ENCODE data around the gene SWI5.

The SWI5 gene

DNA sequence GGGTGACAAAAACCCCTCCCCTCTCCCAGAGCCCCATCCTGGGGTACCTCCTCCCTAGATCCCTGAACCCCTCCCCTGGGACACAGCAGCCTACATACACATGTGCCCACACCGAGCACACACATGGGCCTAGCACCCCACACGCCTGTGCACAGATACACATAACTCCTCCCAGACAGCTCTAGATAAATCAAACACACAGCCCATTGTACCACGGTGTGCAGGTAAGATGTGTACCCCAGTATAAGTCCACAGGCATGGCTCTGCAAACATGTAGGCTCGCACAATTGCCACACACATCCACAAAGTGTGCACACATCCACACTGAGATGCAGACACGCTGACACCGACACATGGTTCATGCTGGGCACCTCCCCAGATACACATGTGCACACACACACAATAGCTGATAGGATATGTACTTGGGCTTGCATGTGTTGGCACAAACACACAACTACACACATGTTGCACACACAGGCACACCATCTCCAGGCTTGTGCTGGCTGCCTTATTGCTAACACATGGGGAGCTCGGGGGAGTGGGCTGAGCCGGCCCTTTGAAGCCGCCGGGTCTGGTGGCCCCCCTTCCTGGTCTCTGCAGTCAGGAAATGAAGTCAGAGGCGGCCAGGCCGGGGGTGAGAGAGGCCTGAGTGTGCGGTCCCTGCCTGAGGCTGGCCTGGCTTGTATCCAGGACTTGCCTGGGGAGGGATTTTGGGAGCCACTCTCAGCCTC, 30.5 kb upstream of the SWI5 start:
- no peak for DNase-seq
- H3K27me3 Mint-ChIP-seq, result peaks cover 12 to 31% of the 10 kb centered on the region in 2 donors
- no peaks in the 10 kb centered on the region for H3K9me3 Mint-ChIP-seq
- no peak for ATAC-seq (replicated peaks)
- peaks cover 8% of the 10 kb centered on the region for H3K36me3 Mint-ChIP-seq (ENCODE audit: insufficient read depth)
- H3K27ac Mint-ChIP-seq, result no peak overlapping the region
- H3K4me3 Mint-ChIP-seq, result no peak overlapping the region
- peaks cover 2 to 17% of the 10 kb centered on the region in 2 donors for H3K4me1 Mint-ChIP-seq (ENCODE audit: low read depth in 2 of 2)

DNA sequence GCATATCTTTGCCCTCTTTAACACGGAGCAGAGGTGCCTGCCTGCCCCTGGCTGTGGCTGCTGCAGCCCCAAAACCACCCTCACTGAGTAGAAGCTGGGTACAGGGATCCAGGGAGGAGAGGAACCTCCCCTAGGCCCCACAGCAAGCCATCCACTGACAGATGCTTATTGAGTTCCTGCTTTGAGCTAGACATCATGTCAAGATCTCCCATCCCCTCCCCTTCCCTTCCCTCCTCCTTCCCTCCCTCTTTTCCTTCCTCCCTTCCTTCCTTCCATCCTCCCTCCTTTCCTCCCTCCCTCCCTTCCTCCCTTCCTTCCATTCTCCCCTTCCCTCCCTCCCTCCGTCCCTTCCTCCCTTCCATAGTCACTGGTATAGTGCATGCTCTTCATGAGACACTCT, 29.6 kb upstream of the SWI5 start:
- no peak overlapping the region for H3K4me3 Mint-ChIP-seq
- H3K9me3 Mint-ChIP-seq, result no peaks in the 10 kb centered on the region
- ATAC-seq (replicated peaks) (no peak), DNase-seq (no peak)
- peaks cover 8% of the 10 kb centered on the region for H3K36me3 Mint-ChIP-seq (ENCODE audit: insufficient read depth)
- no peak overlapping the region for H3K27ac Mint-ChIP-seq
- peaks cover 12 to 31% of the 10 kb centered on the region in 2 donors for H3K27me3 Mint-ChIP-seq
- peaks cover 6 to 21% of the 10 kb centered on the region in 2 donors for H3K4me1 Mint-ChIP-seq (ENCODE audit: low read depth in 2 of 2)

DNA sequence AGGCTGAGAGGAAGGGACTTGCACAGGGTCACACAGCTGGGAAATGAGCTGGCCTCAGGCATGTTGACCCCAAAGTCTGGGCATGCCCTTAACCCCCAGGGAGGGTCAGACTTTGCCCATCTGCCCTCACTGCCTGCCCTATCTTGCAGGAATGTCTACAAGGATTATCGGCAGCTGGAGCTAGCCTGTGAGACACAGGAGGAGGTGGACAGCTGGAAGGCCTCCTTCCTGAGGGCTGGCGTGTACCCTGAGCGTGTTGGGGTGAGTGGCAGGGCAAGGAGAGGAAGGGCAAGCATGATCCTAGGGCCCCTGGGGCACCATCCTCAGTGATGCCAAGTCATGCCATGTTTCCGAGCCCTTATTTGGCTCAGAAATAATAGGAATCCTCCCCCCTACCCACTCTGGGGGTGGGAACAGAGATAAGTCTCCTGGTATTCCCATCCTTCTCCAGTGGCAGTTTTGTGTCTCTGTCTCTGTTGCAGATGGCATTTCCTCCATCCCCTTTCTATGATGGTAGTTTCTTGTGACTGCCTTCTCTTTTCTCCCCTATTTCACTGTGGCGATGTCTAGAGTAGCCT, 28.8 kb upstream of the SWI5 start:
- Mint-ChIP-seq H3K27ac (peak overlapping the region in 1 of 2 donors; percentile 52), H3K9me3 (no peaks in the 10 kb centered on the region), H3K36me3 (ENCODE audit: insufficient read depth) (peaks cover 8% of the 10 kb centered on the region), H3K4me3 (no peak overlapping the region), H3K4me1 (ENCODE audit: low read depth in 2 of 2) (peaks cover 10 to 21% of the 10 kb centered on the region in 2 donors), H3K27me3 (peaks cover 12 to 31% of the 10 kb centered on the region in 2 donors)
- DNase-seq (no peak), ATAC-seq (replicated peaks) (no peak)

DNA sequence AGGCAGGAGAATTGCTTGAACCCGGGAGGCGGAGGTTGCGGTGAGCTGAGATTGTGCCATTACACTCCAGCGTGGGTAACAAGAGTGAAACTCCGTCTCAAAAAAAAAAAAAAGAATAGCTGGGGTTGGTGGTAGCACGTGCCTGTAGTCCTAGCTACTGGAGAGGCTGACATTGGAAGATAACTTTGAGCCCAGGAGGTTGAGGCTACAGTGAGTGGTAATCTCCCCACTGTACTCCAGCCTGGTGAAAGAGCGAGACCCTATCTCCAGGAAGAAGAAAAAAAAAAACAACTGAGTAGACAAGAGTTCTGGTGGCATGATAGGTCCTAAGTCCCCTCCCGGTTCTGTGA, 26.5 kb upstream of the SWI5 start:
- Mint-ChIP-seq H3K4me3 (peak overlapping the region; percentile 81 to 82), H3K9me3 (no peaks in the 10 kb centered on the region), H3K4me1 (ENCODE audit: low read depth in 2 of 2) (peaks cover 10 to 14% of the 10 kb centered on the region in 2 donors), H3K36me3 (ENCODE audit: insufficient read depth) (peaks cover 8% of the 10 kb centered on the region), H3K27me3 (peaks cover 0 to 13% of the 10 kb centered on the region in 2 donors), H3K27ac (peak overlapping the region; percentile 53 to 71)
- ATAC-seq (replicated peaks), result no peak
- no peak for DNase-seq

DNA sequence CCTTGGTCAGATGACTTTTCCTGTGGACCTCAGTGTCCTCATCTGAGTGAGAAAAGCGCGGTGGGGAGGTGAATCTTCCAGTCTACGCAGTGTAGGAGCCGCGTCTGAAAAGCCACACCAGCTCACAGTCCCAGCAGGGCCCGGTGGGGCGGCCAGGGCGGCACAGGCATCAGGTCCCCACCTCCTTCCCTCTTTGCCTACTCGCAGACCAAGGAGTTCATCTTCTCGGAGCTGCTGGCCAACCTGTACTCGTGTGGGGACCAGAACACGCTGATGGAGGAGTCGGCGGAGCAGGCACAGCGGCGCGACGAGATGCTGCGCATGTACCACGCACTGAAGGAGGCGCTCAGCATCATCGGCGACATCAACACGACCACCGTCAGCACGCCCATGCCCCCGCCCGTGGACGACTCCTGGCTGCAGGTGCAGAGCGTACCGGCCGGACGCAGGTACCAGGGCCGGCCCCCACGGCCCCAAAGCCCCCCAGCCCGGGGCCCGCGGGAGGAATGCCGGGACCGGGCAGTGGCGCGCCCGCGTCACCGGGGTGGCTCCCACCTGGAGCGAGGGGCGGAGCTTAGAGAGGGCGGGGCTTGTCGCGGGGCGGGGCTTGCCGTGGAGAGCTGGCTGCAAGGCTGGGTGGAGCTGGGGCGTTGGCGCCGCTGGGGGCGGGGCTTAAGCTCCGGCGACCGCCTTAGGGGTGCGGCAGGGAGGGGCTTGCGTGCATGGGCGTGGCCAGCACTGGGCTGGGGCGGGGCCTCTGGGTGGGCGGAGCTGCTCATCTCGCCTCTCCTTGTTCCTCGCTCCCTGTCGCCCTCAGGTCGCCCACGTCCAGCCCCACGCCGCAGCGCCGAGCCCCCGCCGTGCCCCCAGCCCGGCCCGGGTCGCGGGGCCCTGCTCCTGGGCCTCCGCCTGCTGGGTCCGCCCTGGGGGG, 25.9 kb upstream of the SWI5 start:
- DNase-seq (peak; percentile 96 to 97 (median 97)), ATAC-seq (replicated peaks) (peak; percentile 90)
- Mint-ChIP-seq H3K9me3 (no peaks in the 10 kb centered on the region), H3K4me1 (ENCODE audit: low read depth in 2 of 2) (peaks cover 12 to 14% of the 10 kb centered on the region in 2 donors), H3K4me3 (peak overlapping the region; percentile 81 to 82), H3K27ac (peak overlapping the region; percentile 53 to 71), H3K36me3 (ENCODE audit: insufficient read depth) (peaks cover 8% of the 10 kb centered on the region), H3K27me3 (peaks cover 0 to 9% of the 10 kb centered on the region in 2 donors)

DNA sequence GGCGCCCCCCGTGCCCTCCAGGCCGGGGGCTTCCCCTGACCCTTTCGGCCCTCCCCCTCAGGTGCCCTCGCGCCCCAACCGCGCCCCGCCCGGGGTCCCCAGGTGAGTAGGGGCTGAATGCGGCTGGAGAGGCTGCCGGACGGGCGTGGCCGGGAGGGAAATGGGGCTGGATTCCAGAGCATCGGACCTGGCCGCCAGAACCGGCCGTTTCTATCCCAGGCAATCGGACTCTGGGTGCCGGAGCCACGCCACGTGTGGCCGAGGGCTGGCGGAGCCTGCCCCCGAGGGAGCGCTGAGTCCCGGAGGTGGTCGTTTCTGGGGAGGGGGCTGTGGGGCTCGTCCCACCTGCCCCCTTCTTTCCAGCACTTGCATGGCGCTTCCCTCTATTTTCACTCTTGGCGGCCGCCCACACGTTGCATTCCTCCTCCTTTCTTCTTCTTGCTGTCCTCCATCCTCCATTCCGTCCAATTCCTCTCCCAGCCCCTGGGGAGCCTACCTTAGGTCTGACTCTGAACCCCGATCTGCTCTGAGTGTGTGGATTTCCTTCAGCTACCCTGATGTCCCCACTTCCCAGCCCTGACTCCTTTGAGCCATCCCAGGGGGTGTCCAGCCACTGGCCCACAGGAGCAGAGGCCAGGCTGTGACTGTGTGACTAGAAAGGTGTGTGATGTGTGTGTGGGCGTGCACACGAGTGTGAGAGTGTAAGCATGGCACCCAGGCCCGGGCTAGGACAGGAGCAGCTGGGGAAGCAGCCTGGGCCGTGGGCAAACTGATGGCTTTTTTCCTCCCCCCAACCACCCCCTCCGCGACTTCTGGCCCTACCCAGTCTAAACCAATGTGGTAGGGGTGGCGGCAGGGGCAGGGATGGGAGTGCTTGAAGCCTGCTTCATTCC, 25.0 kb upstream of the SWI5 start:
- H3K27ac Mint-ChIP-seq, result no peak overlapping the region
- H3K36me3 Mint-ChIP-seq (ENCODE audit: insufficient read depth), result peaks cover 12% of the 10 kb centered on the region
- peaks cover 14% of the 10 kb centered on the region in 2 donors for H3K4me1 Mint-ChIP-seq (ENCODE audit: low read depth in 2 of 2)
- ATAC-seq (replicated peaks) (no peak), DNase-seq (no peak)
- H3K27me3 Mint-ChIP-seq, result no peaks in the 10 kb centered on the region
- peak overlapping the region; percentile 80 to 82 for H3K4me3 Mint-ChIP-seq
- no peaks in the 10 kb centered on the region for H3K9me3 Mint-ChIP-seq

DNA sequence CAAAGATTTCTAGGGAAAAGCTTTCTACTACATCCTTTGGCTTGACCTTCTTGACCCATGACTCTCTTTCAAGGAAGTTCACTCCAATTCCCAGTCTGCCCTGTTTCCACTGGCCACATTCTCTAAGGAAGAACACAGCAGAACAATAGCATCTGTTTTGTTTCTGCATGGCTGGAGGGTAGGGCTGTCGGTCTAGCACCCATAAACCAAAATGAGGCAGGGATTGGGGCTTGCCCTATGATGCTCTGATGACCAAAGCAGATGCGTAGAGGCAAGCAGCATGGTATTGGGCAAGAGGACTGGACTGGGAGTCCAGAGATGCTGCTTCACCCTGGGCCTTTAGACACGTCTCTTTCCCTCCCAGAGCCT, 24.4 kb upstream of the SWI5 start:
- peaks cover 12% of the 10 kb centered on the region for H3K36me3 Mint-ChIP-seq (ENCODE audit: insufficient read depth)
- no peaks in the 10 kb centered on the region for H3K9me3 Mint-ChIP-seq
- H3K27ac Mint-ChIP-seq, result no peak overlapping the region
- no peak for DNase-seq
- H3K4me1 Mint-ChIP-seq (ENCODE audit: low read depth in 2 of 2), result peaks cover 12 to 14% of the 10 kb centered on the region in 2 donors
- no peaks in the 10 kb centered on the region for H3K27me3 Mint-ChIP-seq
- ATAC-seq (replicated peaks), result no peak
- H3K4me3 Mint-ChIP-seq, result peak overlapping the region; percentile 80 to 82

DNA sequence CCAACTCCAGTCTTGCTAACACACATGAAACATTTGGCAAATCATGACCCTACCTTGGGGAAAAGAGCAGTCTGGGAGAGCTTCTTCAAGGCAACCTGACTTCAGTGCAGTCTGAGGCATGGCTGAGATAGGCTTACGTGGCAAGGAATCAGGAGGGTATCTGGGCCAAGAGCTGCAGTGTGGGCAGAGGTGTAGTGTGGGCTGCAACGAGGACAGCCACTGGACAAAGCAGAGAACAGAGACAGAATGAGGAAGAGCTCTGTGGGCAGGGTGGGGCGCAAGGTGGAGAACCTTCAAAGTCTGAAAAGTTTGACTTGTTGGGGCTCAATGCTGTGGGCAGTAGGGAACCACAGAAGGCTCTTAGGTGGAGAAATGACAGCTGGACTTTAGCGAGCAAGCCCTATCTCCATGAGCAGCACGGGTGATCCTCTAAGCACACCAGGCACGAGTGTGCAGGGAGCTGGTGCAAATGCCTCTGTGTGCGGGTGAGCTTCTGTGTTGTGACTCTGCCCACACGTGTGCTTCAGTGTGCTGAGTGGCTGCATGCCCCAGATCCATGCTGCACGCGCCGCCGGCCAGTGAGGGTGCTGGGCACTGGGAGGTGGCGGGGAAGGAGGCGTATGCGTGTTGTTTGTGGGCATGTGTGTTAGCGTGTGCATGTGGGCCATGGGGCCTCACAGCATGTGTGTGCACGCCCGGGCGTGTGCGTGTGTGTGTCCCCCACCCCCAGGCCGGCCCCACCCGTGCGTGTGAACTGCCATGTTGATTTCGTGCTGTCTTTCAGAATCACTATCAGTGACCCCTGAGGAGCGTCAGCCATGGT, 23.5 kb upstream of the SWI5 start:
- Mint-ChIP-seq H3K27me3 (no peaks in the 10 kb centered on the region), H3K36me3 (ENCODE audit: insufficient read depth) (peaks cover 12% of the 10 kb centered on the region)

DNA sequence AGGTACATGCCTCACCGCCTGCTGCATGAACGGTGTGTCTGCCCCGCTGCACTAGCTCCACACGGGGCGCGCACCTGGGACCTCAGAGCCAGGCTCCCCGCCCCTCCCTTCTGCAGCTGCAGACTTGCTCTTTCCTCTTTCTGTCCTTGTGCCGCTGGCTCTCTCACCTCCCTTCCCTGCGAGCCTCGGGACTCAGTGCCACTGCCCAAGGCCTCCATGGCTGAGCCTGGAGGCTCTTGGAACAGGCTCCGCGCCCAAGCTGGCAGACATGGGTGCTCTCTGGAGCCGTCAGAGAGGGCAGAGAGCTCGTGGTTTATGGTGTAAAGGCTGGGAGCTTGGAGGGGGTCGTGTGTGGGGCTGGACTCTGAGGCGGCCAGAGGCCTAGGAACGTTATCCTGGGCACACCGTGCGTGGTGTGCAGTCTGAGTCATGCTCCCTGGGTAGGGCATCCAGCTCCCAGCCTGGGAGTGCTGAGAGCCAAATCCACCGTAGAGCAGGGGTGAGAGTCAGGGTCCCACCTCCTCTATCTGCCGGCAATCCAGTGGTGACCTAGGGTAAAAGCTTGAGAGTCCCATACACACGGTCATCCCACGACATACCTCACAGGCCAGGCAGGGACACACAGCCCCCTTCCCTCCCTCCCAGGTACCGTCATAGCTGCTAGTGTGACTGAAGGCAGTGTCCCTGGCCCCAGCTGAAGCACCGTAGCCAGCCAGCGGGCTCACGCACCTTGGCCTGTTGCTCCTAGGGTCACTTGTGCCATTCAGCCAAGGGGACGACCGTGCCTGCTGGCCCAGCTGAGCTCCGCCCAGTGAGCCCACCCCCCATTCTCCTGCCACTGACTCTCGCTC, 22.7 kb upstream of the SWI5 start:
- ATAC-seq (replicated peaks), result no peak
- no peak overlapping the region for H3K4me3 Mint-ChIP-seq

More for the DNA sequence above, 23.5 kb upstream of the SWI5 start:
- DNase-seq (no peak), ATAC-seq (replicated peaks) (no peak)
- Mint-ChIP-seq H3K9me3 (no peaks in the 10 kb centered on the region), H3K4me1 (ENCODE audit: low read depth in 2 of 2) (peaks cover 11 to 14% of the 10 kb centered on the region in 2 donors), H3K27ac (no peak overlapping the region), H3K4me3 (peak overlapping the region in 1 of 2 donors; percentile 82)

DNA sequence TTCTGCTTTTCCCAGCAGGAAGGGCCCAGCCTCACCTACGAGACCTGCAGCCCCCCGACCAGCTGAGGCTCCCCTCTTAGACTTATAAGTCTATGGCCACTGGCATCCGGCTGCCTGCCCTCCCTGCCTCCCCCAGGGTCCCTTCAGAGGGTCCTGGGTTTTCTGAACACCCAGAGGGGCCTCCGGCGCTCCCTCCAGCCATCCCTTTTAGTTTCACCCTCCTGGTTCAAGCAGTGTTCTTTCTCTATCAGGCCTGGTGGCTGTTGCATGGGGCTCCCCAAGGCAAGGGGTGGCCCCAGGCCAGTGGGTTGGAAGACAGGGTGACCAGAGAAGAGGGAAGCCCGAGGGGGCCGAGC, 22.1 kb upstream of the SWI5 start:
- Mint-ChIP-seq H3K4me3 (no peak overlapping the region), H3K4me1 (ENCODE audit: low read depth in 2 of 2) (peaks cover 11 to 14% of the 10 kb centered on the region in 2 donors)

More for the DNA sequence above, 22.7 kb upstream of the SWI5 start:
- no peaks in the 10 kb centered on the region for H3K9me3 Mint-ChIP-seq
- H3K27ac Mint-ChIP-seq, result no peak overlapping the region
- no peak for DNase-seq
- H3K4me1 Mint-ChIP-seq (ENCODE audit: low read depth in 2 of 2), result peaks cover 11 to 14% of the 10 kb centered on the region in 2 donors
- H3K36me3 Mint-ChIP-seq (ENCODE audit: insufficient read depth), result peaks cover 12% of the 10 kb centered on the region
- H3K27me3 Mint-ChIP-seq, result no peaks in the 10 kb centered on the region

DNA sequence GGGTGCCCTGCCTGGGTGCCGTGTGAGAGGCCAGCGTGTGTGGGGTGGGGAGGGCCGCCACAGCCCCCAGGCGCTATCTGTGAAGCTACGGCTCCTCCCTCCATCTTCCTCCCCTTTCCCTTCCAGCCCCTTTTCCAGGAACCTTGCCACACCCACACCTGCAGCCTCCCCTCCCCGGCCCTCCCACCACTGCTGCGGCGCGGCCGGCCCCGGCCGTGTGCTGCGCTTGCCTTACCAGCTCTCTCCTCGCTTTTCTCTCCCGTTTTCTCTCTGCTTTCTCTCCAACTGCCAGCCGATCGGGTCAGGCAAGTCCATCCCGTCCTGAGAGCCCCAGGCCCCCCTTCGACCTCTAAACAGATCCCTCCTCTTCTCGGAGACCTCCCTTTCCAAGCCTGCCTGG, 21.7 kb upstream of the SWI5 start:
- DNase-seq, result no peak
- Mint-ChIP-seq H3K36me3 (ENCODE audit: insufficient read depth) (peaks cover 18% of the 10 kb centered on the region), H3K4me3 (no peak overlapping the region), H3K4me1 (ENCODE audit: low read depth in 2 of 2) (peaks cover 11 to 14% of the 10 kb centered on the region in 2 donors), H3K9me3 (no peaks in the 10 kb centered on the region), H3K27me3 (no peaks in the 10 kb centered on the region), H3K27ac (peak overlapping the region in 1 of 2 donors; percentile 44)
- ATAC-seq (replicated peaks), result no peak

More for the DNA sequence above, 22.1 kb upstream of the SWI5 start:
- Mint-ChIP-seq H3K27me3 (no peaks in the 10 kb centered on the region), H3K9me3 (no peaks in the 10 kb centered on the region), H3K36me3 (ENCODE audit: insufficient read depth) (peaks cover 14% of the 10 kb centered on the region), H3K27ac (no peak overlapping the region)
- ATAC-seq (replicated peaks), result no peak
- no peak for DNase-seq
